ENCODE results near the gene P4HTM. TPM values are rescaled to one million over a fixed set of nuclear protein-coding genes. Genes with fewer than 3 reads are reported as not detected.

Gene P4HTM
- total and polyA plus RNA-seq, 2 of the 4 experiments (the other 2 are of a cell fraction): 10.4 to 26.1 TPM

GRCh38 chr3:49006408-49007067 is 16.5 kb downstream of the P4HTM start:
- H3K9me1 ChIP-seq (ENCODE audit: insufficient read depth, low read length): peaks cover 23% of the 10 kb centered on the region
- H3K27ac ChIP-seq (ENCODE audit: insufficient read depth, low read length): peak overlapping the region; percentile 79
- peak overlapping the region; percentile 71 for H3K4me2 ChIP-seq (ENCODE audit: low read depth, low read length)
- H2BK120ac ChIP-seq (ENCODE audit: low read depth, low read length): no peak overlapping the region
- TF ChIP-seq CEBPB (IDR thresholded peaks at IDR 0.05; ENCODE audit: low read depth, low read length) (no peak), POLR2A (IDR thresholded peaks at IDR 0.05; ENCODE audit: low read depth, low read length) (no peak), CHD1 (IDR thresholded peaks at IDR 0.05; ENCODE audit: low read depth, low read length) (no peak), ELK1 (IDR thresholded peaks at IDR 0.05; ENCODE audit: borderline replicate concordance, low read depth, low read length) (no peak), MAZ (IDR thresholded peaks at IDR 0.05; ENCODE audit: borderline replicate concordance, low read depth, low read length) (peak; percentile 40; the same call in 1 of the 2 replicates), SMC3 (IDR thresholded peaks at IDR 0.05; ENCODE audit: low read depth, low read length) (no peak), BHLHE40 (IDR thresholded peaks at IDR 0.05; ENCODE audit: low read depth, low read length) (peak; percentile 68)
- no peaks in the 10 kb centered on the region for H3K9me3 ChIP-seq (ENCODE audit: control insufficient read depth, insufficient read depth, low read length)
- peak overlapping the region; percentile 88 for H3K4ac ChIP-seq (ENCODE audit: low read depth, low read length)
- ChIA-PET POLR2A (ENCODE audit: unreplicated experiment) (interaction anchor here (0.6 to 2.5 kb wide), 7 partner anchors 8 to 114 kb away, joined by 3 to 13 read pairs (median 3); partner anchors contain the start of genes DALRD3, IMPDH2, P4HTM and USP19), CTCF (interaction anchor here (0.6 to 1.5 kb wide), 5 partner anchors 16 to 87 kb away, joined by 3 to 10 read pairs (median 5); partner anchors contain the start of genes NDUFAF3 and QRICH1)
- H4K8ac ChIP-seq (ENCODE audit: low read depth in 2 of 2, low read length in 2 of 2): peak overlapping the region; percentile 83 to 98
- peak overlapping the region; percentile 14; the same call in 1 of the 2 replicates for H3K18ac ChIP-seq (ENCODE audit: low read depth, low read length)
- H2BK15ac ChIP-seq (ENCODE audit: low read depth, low read length): no peak overlapping the region; the same call in 2 of the 3 replicates
- H2BK5ac ChIP-seq (ENCODE audit: low read depth, low read length, poor library complexity, severe bottlenecking): peak overlapping the region; percentile 37
- H2AFZ ChIP-seq (replicated peaks; ENCODE audit: low read length, poor library complexity): peak overlapping the region; percentile 95
- peak overlapping the region; percentile 91 for H3K23ac ChIP-seq (ENCODE audit: low read depth, low read length)
- WGBS, 2 experiments (ENCODE audit: extremely low coverage in 2 of 2, insufficient read length in 1 of 2): 3% methylated on average over 9 of the region's 32 CpGs; no CpG with 5 or more reads in 1 of the 2 experiments
- H4K91ac ChIP-seq (ENCODE audit: insufficient read depth, low read depth, low read length): peak overlapping the region; percentile 58
- DNase-seq (peak; percentile 63), ATAC-seq (ENCODE audit: low read depth) (peak; percentile 0)
- peak overlapping the region; percentile 53 for H3K56ac ChIP-seq (ENCODE audit: extremely low read depth, insufficient read depth, low read length)
- H3K36me3 ChIP-seq (ENCODE audit: control insufficient read depth, insufficient read depth, low read length): peaks cover 4% of the 10 kb centered on the region
- H3K4me3 ChIP-seq (ENCODE audit: insufficient read depth, low read depth, low read length): peak overlapping the region; percentile 87
- H2AK5ac ChIP-seq (ENCODE audit: low read depth, low read length): peak overlapping the region; percentile 87
- H3K9ac ChIP-seq (ENCODE audit: low read depth, low read length): peak overlapping the region; percentile 84
- H3K79me1 ChIP-seq (ENCODE audit: low read depth in 1 of 2, low read length in 2 of 2): peaks cover 0 to 44% of the 10 kb centered on the region in 2 experiments; a peak in 2 of 4 replicates
- peaks cover 22% of the 10 kb centered on the region for H4K20me1 ChIP-seq (ENCODE audit: insufficient read depth, low read length)
- BruUV-seq (replicated peaks): no TSS peak
- in situ Hi-C loops (cut with MboI; ENCODE audit: low sequenced_read_pairs) (no loop called here), dilution Hi-C loops (cut with HindIII; ENCODE audit: low sequenced_read_pairs, unreplicated experiment) (no loop called here), intact Hi-C loops (cut with micrococcal nuclease) (loop anchor here (2.0 kb wide), 1 partner anchor 18 kb away; no protein-coding TSS in a partner anchor)
- peaks cover 11% of the 10 kb centered on the region for H3K4me1 ChIP-seq (ENCODE audit: control insufficient read depth, insufficient read depth, low read length)
- no peak overlapping the region for H2BK20ac ChIP-seq (ENCODE audit: low read depth, low read length)
- peak overlapping the region; percentile 99 for H2AK9ac ChIP-seq (replicated peaks; ENCODE audit: low read depth, low read length, poor library complexity)
- H4K5ac ChIP-seq (ENCODE audit: low read depth, low read length): peak overlapping the region; percentile 53
- H3K14ac ChIP-seq (replicated peaks; ENCODE audit: low read depth, low read length): peak overlapping the region; percentile 88
- H3K27me3 ChIP-seq (ENCODE audit: control insufficient read depth, insufficient read depth, low read length): no peaks in the 10 kb centered on the region

Data from IMR-90 (cell line).